Stimulated activated CD8-positive, alpha-beta memory T cell treated with anti-CD3 and anti-CD28 coated beads, Interleukin-15, amount 100 ng/mL, for 24 hours (primary cell): ENCODE measurements around the gene ZNF442.
A peak's percentile ranks its signal among the peaks of the same experiment; 100 is the strongest.
"Not testable (repeated sequence)": the region's sequence is repeated elsewhere in the genome, so short reads cannot be mapped to it uniquely, and the experiment has no call there.

Experiments
- DNase-seq: peaks from one replicate; pipeline ENCODE4 v3.0.0-alpha.2; 2020; ENCODE audit warnings: low read depth

The ZNF442 gene

GRCh38 chr19:12365236-12366162 lies at the start of gene ZNF442:
Gene ZNF442, minus strand, starts transcription at chr19:12365683. Its CDS starts 2,052 bp downstream, at chr19:12363631.
- peak; percentile 44 for DNase-seq

DNA sequence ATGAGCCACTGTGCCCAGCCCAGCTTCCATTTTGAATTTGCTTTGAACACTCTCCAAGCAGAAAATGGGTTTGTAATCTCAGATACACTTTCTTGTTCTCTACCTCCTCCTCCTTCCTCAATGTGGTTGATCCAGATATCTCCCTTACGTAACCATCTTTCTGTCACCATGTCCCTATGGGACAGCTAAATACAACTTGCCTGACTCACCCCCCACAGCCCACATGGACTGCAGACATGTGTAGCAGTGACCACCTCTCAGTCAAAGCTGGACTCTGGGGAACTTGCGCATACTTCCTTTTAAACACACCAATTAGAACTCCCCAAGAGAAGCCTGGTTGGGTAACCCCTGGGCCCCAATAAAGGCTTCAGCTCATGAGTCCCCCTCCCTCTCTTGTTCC lies 46.4 kb upstream of the ZNF442 start:
- DNase-seq, result no peak

DNA sequence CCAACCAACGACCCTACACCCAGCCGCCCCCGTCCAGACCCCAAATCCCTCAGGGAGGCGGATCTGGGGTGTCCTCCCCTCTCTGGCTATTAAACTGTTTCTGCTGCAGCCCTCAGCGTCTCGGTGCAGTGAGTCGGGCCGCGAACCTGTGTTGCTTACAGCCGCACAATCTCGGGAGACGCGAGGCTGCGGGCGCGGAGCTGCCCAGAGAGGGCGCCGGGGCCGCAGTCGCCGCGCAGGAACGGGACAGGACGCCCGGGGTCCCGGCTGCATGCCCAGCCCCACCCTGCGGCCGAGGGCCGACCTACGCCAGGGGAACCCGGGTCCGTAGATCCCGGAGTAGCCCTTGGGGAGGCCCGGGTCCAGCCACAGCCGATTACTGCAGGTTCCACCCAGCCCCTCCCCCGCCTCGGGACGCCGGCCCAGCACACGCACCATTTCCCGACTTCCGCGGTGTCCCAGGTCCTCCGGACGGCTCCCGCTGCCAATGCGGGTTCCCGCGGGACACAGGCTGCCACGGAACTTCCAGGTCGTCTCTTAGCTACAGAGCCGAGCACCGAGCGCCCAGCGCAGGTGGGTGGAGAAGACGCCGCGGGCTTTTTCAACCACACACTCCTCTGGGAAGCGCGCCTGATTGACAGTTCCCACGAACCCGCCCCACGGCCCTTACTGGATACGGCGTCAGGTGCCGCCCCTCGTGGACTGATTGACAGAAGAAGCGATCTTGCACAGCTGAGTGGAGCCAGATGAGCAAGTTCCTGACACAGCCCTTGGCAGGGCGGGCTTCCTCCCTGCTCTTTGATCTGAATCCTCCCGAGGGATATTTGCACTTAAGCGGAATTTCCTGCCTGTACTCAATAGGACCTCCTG lies 35.4 kb upstream of the ZNF442 start, which contains the start of gene ZNF799:
Gene ZNF799, minus strand, starts transcription at position 639 of the 870 bp plus-strand sequence. Its CDS starts 201 bp downstream, at position 438.
- DNase-seq, result peak; percentile 55

GRCh38 chr19:12399901-12400632 lies 34.6 kb upstream of the ZNF442 start:
- DNase-seq, result not testable (repeated sequence)

DNA sequence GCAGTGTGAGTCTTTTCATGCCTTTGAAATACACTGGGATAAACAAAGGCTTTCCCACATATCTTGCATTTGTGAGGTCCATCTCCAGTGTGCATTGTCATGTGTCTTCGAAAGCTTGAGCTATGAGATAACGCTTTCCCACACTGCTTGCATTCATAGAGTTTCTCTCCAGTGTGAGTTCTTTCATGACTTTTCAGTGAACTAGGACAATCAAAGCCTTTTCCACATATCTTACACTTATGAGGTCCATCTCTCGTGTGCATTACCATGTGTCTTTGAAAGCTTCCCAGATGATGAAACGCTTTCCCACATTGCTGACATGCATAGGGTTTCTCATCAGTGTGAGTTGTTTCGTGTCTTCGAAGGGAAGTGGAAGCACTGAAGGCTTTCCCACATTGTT lies 25.7 kb upstream of the ZNF442 start:
- DNase-seq, result not testable (repeated sequence)

- not testable (repeated sequence) for DNase-seq
These were observed 20.9 kb upstream of the ZNF442 start for GRCh38 chr19:12386365-12386764.

DNA sequence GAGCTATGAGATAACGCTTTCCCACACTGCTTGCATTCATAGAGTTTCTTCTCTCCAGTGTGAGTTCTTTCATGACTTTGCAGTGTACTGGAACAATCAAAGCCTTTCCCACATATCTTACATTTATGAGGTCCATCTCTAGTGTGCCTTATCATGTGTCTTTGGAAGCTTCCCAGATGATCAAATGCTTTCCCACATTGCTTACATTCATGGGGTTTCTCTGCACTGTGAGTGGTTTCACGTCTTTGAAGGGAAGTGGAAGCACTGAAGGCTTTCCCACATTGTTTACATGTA lies 14.9 kb upstream of the ZNF442 start:
- no peak for DNase-seq

GRCh38 chr19:12379732-12380443 lies 14.4 kb upstream of the ZNF442 start:
- DNase-seq, result no peak

- no peak for DNase-seq
These were observed 8.5 kb upstream of the ZNF442 start for GRCh38 chr19:12374026-12374425.

GRCh38 chr19:12364391-12365235 lies 870 bp downstream of the ZNF442 start:
- no peak for DNase-seq

DNA sequence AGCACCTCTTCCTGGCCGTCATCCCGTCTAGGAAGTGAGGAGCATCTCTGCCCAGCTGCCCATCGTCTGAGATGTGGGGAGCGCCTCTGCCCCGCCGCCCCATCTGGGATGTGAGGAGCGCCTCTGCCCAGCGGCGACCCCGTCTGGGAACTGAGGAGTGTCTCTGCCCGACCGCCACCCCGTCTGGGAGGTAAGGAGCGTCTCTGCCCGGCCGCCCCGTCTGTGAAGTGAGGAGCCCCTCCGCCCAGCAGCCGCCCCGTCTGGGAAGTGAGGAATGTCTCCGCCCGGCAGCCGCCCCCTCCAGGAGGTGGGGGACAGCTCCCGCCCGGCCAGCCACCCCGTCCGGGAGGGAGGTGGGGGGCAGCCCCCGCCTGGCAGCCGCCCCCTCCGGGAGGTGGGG lies 3.2 kb downstream of the ZNF442 start:
- DNase-seq, result not testable (repeated sequence)

- no peak for DNase-seq
These were observed 12.1 kb downstream of the ZNF442 start for GRCh38 chr19:12353375-12353774.

- no peak for DNase-seq
These were observed 14.6 kb downstream of the ZNF442 start for GRCh38 chr19:12350890-12351197.

- DNase-seq, result no peak
These were observed 15.1 kb downstream of the ZNF442 start for GRCh38 chr19:12350185-12350889.

- DNase-seq, result no peak
These were observed 18.6 kb downstream of the ZNF442 start for GRCh38 chr19:12346896-12347295.

DNA sequence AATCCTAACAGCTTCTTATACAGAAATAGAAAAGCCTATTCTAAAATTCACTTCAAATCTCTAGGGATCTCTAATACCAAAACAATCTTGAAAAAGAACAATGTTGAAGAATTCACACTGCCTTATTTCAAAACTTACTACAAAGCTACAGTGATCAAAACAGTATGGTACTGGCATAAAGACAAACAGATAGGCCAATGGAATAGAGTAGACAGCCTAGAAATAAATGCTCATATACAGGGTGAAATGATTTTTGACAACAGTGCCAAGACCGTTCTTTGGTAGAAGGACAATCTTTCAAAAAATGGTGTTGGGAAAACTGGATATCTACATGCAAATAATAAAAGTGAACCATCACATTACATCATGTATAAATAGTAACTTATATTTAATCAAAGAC lies 20.3 kb downstream of the ZNF442 start:
- DNase-seq, result no peak

- DNase-seq, result peak; percentile 86
These were observed 32.0 kb downstream of the ZNF442 start, which contains the start of gene ZNF563 for GRCh38 chr19:12333162-12334159. Gene ZNF563, minus strand, starts transcription at chr19:12333633. Its CDS starts 151 bp downstream, at chr19:12333482.

DNA sequence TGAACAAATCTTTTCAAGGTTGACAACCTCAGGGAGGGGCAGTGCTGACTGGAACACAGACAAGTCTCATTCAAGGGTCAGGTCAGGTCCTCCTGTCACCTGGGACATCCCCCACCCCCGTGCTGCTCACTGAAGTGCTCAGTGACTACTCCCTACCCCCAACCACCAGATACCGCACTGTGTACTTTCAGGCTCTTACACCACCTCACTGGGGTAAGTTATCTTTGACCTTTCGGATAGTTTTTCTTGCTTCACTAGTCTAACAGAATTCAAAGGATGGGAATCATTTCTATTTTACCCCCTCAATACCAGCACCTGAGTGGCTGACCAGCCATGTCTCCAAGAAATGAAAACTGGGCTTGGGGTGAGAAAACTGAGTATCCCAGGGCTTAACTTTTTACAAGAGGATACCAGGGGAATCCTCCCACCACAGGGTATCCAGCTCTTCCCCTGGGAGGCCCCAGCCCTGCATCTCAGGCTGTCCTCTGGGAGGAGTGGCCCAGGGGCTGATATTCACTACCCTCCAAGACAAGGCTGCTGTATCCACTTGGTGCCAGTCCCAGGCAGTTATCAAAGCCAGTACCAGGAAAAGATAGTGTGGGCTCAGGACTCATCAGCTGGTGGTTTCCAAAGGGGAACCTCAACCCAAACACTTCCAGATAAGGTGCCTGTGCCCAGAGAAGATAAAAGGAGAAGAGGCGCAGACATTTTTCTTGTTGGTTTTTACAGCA lies 34.1 kb downstream of the ZNF442 start:
- DNase-seq, result peak; percentile 13
